ENCODE measurements around the gene BAZ2B. TPM values are rescaled to one million over a fixed set of nuclear protein-coding genes. Genes with fewer than 3 reads are reported as not detected.

The BAZ2B gene
- total and polyA plus RNA-seq, 9 of the 15 experiments (the other 6 are each of a cell fraction or from before 2014, with no cell fraction given): 7.5 to 38.6 (median 19.8) TPM

GRCh38 chr2:159285929-159286708, 330.2 kb downstream of the BAZ2B start, which contains the start of gene WDSUB1 (continued):
- TF ChIP-seq USF2 (CRISPR knock-in tag; IDR thresholded peaks at IDR 0.05): peak; percentile 88
- TF ChIP-seq THRB (CRISPR knock-in tag; conservative IDR thresholded peaks at IDR 0.05): no peak
- no peak for TF ChIP-seq SAP30 (IDR thresholded peaks at IDR 0.05; ENCODE audit: borderline replicate concordance, insufficient read depth, low read depth, low read length, poor library complexity, severe bottlenecking)
- 0 out of 2 replicates have a peak, but pooled peaks have one; percentile 18 for TF ChIP-seq SMARCA4 (IDR thresholded peaks at IDR 0.05)
- no peak for TF ChIP-seq ZNF121 (CRISPR knock-in tag; conservative IDR thresholded peaks at IDR 0.05)
- TF ChIP-seq ZNF324 (CRISPR knock-in tag; IDR thresholded peaks at IDR 0.05): no peak
- TF ChIP-seq MAZ (CRISPR knock-in tag; conservative IDR thresholded peaks at IDR 0.05 in 1 of 2, IDR thresholded peaks at IDR 0.05 in 1 of 2): peak in 1 of 2 experiments; percentile 87; a peak in 3 of 4 replicates
- TF ChIP-seq SIN3A (IDR thresholded peaks at IDR 0.05; ENCODE audit: borderline replicate concordance in 2 of 2, control insufficient read depth in 1 of 2, low read depth in 2 of 2, low read length in 2 of 2): peak; percentile 53 to 57; a peak in 2 of 4 replicates
- peak in 1 of 2 experiments; percentile 85; a peak in 2 of 4 replicates for TF ChIP-seq TEAD1 (CRISPR knock-in tag; IDR thresholded peaks at IDR 0.05)
- no peak for TF ChIP-seq ZKSCAN1 (IDR thresholded peaks at IDR 0.05; ENCODE audit: low read depth, low read length)
- 0 out of 2 replicates have a peak, but pooled peaks have one; percentile 68 for TF ChIP-seq PREB (CRISPR knock-in tag; IDR thresholded peaks at IDR 0.05)
- 0 out of 2 replicates have a peak, but pooled peaks have one; percentile 18 for TF ChIP-seq HDAC2 (IDR thresholded peaks at IDR 0.05)
- TF ChIP-seq GATA2 (CRISPR knock-in tag; IDR thresholded peaks at IDR 0.05): no peak
- peak; percentile 31; the same call in 1 of the 2 replicates for TF ChIP-seq ZNF316 (IDR thresholded peaks at IDR 0.05)
- TF ChIP-seq ZNF224 (CRISPR knock-in tag; IDR thresholded peaks at IDR 0.05): no peak
- no peak for TF ChIP-seq ARID2 (IDR thresholded peaks at IDR 0.05)
- no peak for TF ChIP-seq SMARCE1 (IDR thresholded peaks at IDR 0.05)
- TF ChIP-seq CAMTA2 (CRISPR knock-in tag; conservative IDR thresholded peaks at IDR 0.05): no peak
- TF ChIP-seq SUPT5H (IDR thresholded peaks at IDR 0.05): no peak
- no peak for TF ChIP-seq LEF1 (IDR thresholded peaks at IDR 0.05)
- no peak for TF ChIP-seq MCM7 (IDR thresholded peaks at IDR 0.05)
- peak; percentile 87 for TF ChIP-seq CCNT2 (IDR thresholded peaks at IDR 0.05; ENCODE audit: borderline replicate concordance, extremely low read depth, insufficient read length, low read depth, low read length)
- TF ChIP-seq ZNF41 (CRISPR knock-in tag; conservative IDR thresholded peaks at IDR 0.05): no peak
- no peak for TF ChIP-seq MIER1 (IDR thresholded peaks at IDR 0.05; ENCODE audit: low read depth)
- no peak for TF ChIP-seq GTF2A2 (tag; IDR thresholded peaks at IDR 0.05)

Data from K562 (cell line).